Endothelial cell of umbilical vein (primary cell): ENCODE measurements around the gene EDEM2.

Experiments
- CTCF ChIP-seq, 2 donors: IDR thresholded peaks; 1 replicate in 1 of 2; 2 replicates in 1 of 2; pipeline ENCODE4 v1.5.1; 2011; ENCODE audit warnings: low read length in 2 of 2, mild to moderate bottlenecking in 2 of 2, moderate library complexity in 2 of 2, control low read depth in 1 of 2, inconsistent platforms in 1 of 2, low read depth in 1 of 2; ENCODE audit not compliant: insufficient read depth in 1 of 2; ENCODE audit errors: extremely low read depth in 1 of 2
- EZH2 ChIP-seq: IDR thresholded peaks from 2 replicates; pipeline ENCODE4 v1.6.1; 2012; ENCODE audit warnings: borderline replicate concordance, low read depth, mild to moderate bottlenecking, moderate library complexity, low read length, inconsistent platforms; ENCODE audit not compliant: severe bottlenecking
- GATA2 ChIP-seq: IDR thresholded peaks from 2 replicates; pipeline ENCODE4 v1.7.0; 2011; ENCODE audit warnings: low read depth, mild to moderate bottlenecking, moderate library complexity, mixed read lengths, low read length; ENCODE audit not compliant: insufficient read length, insufficient read depth
- MAX ChIP-seq: IDR thresholded peaks from 2 replicates; pipeline ENCODE4 v1.6.1; 2011; ENCODE audit not compliant: insufficient read depth, insufficient read length
- MYC ChIP-seq: IDR thresholded peaks from one replicate; pipeline ENCODE4 v1.6.1; 2011; ENCODE audit warnings: mild to moderate bottlenecking, low read depth, low read length
- POLR2A ChIP-seq: IDR thresholded peaks from 2 replicates; pipeline ENCODE4 v1.6.1; 2012; ENCODE audit warnings: low read depth, mild to moderate bottlenecking, control low read depth, low read length
- POLR2AphosphoS5 ChIP-seq: IDR thresholded peaks from 2 replicates; pipeline ENCODE4 v1.6.1; 2012; ENCODE audit warnings: low read depth, mild to moderate bottlenecking, control low read depth, low read length, moderate library complexity; ENCODE audit not compliant: insufficient read depth

- TF ChIP-seq MYC (no peak), CTCF (IDR thresholded peaks at IDR 0.05; ENCODE audit: extremely low read depth in 1 of 2, insufficient read depth in 1 of 2, low read depth in 1 of 2, low read length in 2 of 2) (peak; percentile 64 to 68), EZH2 (no peak), POLR2AphosphoS5 (no peak), POLR2A (peak; percentile 15), GATA2 (no peak), MAX (no peak)
These were observed 2.0 kb downstream of the EDEM2 start for GRCh38 chr20:35145141-35145564.
